ENCODE results near the gene NEK7.
"Not testable (repeated sequence)": the region's sequence is repeated elsewhere in the genome, so short reads cannot be mapped to it uniquely, and the experiment has no call there.

Gene NEK7

DNA sequence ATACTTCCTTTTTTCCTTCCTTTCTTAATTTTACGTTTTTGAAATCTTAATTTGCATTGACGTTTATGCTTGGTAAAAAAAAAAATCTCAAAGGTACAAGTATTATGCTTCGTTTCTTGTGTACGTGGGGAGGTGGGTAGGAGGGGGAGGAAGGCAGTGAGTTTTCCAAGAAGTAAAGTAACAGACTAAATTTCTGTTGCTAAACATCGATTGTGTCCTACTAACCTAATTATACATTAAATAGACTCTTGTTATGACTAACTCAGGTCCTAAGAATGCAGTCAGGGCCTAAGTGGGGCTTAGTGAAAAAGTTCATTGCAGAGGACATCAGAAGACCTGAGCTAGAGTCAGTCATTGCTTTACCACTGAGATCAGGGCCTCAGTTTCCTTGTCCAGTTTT, 17.5 kb downstream of the NEK7 start:
- no peak for DNase-seq

GRCh38 chr1:198175423-198176170, 18.8 kb downstream of the NEK7 start:
- DNase-seq: no peak

DNA sequence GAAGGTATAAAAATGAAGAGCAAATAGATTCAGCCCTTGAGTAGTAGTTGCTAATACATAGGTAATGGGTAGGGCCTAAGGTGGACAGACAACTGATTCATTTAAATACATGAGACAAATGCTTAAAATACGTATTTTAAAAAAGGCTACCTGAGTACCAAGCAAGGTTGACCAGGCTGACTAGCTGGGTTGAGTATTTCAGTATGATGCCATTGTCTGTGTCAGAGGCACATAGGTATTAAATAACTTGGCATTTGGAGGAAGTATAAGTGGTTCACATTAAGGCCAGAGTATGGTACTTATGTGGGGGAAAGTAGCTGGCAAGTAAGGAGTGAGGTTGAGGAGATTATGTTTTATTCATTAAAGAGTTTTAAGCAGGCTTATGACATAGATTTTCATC, 19.4 kb downstream of the NEK7 start:
- no peak for DNase-seq

DNA sequence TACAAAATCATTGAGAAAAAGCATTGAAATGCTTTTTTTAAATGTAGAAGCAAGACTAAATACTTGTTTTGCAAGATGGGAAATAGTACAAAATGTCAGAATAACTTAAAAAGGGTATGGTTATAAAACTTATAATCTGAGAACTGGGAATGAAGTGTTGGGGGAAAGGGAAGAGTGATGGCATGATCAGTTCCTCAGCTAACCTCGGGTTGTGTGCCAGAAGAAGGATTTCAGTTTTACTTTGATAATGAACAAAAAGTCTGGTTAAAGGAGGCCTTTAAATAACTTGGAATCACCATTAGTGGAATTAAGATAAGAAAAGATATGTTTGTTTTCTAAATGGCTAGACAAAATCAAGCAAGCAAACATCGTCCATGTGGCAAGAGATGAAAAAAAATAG, 20.7 kb downstream of the NEK7 start:
- DNase-seq: no peak

DNA sequence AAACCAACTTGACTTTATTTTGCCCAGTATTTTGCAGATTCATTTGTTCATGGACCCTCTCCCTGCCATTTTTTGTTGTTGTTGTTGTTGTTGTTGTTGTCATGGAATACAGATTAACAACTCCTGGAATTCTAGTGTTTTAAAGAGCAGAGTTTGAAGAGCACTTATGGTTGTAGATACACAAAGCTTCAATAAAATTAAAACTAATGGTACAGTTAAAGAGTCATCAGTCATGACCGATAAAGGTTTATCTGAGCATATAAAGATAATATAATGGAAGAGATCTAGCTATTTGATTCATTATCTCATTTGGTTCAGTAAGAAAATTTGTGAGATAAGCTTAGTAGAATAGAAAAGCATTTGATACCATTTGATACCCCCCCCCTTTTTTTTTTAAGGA, 21.8 kb downstream of the NEK7 start:
- no peak for DNase-seq

DNA sequence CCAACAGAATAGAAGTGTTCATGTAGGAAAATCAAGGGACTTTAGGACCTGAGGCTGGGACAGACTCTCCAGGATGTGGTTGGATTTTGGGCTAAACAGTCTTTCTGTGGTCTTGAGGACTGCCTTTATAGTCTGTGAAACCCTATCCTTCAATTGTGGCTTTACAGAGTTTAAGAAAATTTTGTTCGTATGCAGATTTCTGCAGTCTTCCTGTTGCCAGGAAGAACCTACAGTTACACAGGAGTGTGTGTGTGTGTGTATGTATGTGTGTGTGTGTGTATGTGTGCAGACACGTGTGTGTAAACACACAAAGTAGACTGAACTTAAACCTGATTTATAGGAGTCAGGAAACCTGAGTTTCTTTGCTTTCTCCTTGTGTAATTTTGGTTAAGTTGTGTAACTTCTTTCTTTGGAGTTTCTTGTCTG, 22.8 kb downstream of the NEK7 start:
- no peak for DNase-seq

DNA sequence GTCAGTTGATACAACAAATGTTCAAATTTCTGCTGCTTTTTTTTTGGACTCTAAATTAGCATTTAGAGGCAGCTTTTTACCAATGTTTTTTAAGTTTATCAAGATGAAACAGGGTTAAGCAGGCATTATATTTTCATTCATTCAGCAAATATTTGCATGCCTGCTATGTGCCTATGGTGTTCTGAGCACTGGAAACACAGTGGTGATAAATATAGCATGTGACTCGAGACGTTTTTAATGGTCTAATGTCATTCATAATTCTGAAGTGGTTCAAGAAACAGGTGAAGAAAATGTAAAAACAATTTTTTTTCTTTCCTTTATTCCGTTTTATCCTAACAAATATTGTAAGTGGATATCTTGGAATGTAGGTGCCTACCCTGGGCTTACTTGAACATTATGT, 26.8 kb downstream of the NEK7 start:
- DNase-seq: no peak

- DNase-seq: no peak
These were observed 27.7 kb downstream of the NEK7 start for GRCh38 chr1:198184516-198184915.

DNA sequence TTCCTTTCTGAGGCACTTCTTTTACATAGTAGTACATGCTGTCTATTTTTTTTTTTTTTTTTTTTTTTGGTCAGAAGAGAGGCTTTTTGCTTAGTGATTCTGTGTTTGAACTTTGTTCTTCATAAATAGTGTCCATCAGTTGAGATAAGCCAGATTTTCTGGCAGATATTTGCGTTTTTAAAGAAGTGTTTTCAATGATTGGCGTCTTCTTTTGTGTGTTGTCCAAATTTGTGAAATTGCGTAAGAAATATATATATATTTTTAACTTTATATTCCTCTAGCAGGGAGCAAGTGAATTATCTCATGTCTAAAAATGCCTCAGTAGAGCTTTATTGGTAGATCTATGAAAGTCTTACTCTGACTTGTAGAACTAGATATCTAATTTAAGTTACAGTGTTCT, 28.3 kb downstream of the NEK7 start:
- no peak for DNase-seq

GRCh38 chr1:198185759-198186158, 29.0 kb downstream of the NEK7 start:
- DNase-seq: no peak

DNA sequence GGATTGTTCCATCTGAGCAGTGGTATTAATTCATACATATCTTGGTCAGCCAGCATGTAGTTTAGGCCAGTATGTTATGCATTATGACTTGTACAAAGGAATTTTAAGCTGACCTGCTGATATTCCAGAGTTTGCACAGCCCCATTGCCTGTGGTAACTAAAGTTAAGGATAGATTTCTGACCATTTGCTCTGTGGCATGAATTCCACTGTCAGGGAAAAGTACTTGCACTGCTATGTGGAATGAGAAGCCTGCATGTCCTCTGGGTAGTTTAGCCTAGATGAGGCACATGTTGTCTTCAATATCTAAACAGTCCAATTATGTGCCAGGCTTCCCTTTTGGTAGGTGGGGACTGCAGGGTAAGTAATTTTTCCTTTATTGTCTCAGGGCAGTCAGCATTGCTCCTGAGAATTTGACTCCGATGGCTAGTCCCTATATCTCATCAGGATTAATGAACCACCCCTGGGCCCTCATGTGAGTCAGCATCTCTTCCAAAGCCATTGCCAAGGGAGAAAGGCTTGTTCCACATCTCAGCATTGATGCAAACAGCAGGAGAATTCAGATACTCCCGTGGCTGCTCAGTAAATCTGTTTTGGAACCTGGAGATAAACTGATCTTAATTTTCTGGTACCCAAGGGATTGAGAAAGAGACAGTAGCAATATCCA, 30.2 kb downstream of the NEK7 start:
- no peak for DNase-seq

DNA sequence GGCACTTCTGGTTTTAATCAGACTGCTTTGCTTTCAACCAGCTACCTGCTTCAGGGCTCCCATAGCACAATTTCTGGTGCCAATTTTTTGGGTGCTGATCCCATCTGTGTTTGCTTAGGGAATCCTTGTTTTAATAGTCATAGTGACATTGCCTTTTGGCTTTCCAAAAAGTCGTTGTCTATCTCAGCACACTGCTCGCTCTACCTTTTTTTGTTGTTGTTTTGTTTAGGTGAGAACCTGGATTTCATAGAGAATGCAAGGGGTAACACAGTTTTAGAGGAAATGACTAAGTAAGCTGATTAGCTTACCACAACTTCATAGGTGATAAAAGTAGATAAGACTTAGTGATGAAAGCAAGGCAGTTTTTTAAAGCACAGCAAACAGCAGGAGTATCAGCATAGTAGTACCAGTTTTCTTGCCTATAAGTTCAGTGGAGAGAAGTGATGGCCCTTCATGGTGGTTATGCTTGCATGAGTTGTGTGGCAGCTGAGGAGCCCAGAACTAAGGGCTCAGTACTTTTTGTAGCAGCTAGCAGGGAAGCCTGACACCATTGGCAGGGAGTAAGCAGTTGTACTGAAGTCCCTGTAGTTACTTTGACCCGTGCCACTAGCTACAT, 31.3 kb downstream of the NEK7 start:
- peak; percentile 22 for DNase-seq

DNA sequence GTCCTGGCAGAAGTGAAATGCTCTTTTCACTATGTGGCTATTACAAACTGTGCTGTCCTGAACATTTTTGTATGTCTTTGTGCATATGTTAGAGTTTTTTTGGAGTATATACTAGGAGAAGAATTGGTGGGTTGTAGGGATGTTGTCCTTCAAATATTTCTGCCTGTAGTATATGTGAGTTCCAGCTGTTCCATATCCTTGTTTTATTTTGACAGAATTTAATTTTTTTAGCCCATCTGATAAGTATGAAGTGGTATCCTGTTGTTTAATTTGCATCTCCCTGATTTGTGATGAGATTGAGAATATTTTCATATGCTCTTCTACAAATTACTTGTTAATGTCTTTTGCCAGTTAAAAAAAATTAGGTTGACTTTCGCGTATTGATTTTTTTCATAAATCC, 34.3 kb downstream of the NEK7 start:
- no peak for DNase-seq

- DNase-seq: not testable (repeated sequence)
These were observed 37.1 kb downstream of the NEK7 start for GRCh38 chr1:198193871-198194270.

GRCh38 chr1:198196630-198197029, 39.8 kb downstream of the NEK7 start:
- no peak for DNase-seq

DNA sequence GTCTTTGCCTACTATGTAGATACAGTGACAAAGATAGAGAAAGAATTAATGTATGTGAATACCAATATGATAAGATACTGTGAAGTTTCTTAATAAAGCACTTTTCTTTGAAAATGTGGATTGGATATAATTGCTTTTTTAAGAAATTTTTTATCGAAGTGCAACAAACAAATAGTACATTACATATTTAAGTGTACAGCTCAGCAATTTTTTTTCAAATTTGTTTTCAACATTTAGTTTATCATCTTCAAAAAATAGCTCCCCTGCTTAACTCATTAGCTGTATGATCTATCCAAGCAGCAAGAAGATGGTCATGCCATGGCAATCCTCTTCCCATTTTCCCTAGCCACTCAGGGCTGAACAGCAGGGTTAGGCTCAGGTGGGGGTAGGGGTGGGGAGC, 40.5 kb downstream of the NEK7 start:
- DNase-seq: no peak

DNA sequence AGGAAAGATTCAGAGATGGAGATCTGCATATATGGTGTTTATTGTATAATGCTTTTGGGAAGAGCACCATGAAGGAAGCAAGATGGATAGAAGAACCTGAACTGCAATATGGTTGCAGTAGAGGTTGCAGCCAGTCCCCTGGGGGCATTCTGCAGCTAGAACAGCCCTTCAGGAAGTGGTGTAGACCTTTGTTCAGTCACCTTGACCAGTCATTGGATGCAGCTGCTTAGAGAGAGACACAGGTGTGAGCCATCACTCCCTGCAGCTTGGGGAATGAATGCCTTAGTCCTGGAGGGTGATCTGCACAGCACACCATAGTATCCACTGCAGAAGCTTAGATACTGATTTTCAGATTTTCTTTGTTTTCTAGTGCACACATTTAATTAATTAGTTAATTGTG, 42.3 kb downstream of the NEK7 start:
- DNase-seq: no peak

DNA sequence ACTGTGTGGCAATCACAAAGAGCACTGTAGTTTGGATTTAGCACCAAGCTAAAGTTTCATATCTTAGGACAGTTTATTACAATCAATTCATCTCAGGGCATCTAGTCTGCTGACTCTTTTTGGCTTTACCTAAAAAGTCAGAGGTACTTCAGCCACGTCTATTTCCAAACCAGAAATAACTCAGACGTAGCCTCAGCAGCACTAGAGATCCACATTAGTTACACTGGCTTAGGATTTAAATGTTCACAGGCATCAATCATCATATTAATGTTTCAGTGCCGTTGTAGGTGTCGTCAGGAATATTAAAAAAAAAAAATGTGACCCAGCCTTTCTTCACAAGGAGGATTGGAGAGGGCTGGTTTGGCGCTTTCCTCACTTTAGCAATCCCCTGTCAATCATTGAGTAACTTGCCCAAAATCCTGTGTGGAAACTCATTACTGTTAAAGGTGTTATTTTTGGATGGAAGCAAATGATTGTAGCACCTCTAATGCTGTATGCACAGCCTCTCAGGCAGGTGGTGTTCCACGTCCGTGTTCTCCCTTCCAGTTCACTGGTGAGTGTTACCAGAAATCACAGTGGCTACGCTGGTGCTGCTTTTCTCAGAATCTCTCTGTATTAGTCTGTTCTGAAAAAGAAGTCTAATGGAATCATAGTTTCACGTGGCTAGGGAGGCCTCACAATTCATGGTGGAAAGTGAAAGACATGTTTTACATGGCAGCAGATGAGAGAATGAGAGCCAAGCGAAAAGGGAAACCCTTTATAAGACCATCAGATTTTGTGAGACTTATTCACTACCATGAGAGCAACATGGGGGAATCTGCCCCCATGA, 45.4 kb downstream of the NEK7 start:
- DNase-seq: no peak

DNA sequence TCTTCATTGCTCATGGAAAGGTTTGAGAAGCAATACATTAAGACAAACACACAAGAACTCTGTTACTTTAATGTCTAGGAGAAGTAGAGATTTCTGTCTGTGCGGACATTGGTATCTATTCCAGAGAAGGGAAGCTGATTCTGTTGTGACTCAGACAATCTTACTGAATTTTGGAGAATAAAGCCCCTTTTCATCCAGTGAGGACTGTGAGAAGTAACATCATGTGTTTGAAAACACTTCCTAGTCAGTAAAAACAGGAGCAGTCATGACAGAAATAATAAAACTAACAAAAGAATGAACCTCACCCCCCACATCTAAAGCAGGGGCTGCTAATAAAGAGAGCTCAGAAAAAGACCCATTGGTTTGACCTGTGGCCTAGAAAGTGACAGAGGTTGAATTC, 46.6 kb downstream of the NEK7 start:
- no peak for DNase-seq

DNA sequence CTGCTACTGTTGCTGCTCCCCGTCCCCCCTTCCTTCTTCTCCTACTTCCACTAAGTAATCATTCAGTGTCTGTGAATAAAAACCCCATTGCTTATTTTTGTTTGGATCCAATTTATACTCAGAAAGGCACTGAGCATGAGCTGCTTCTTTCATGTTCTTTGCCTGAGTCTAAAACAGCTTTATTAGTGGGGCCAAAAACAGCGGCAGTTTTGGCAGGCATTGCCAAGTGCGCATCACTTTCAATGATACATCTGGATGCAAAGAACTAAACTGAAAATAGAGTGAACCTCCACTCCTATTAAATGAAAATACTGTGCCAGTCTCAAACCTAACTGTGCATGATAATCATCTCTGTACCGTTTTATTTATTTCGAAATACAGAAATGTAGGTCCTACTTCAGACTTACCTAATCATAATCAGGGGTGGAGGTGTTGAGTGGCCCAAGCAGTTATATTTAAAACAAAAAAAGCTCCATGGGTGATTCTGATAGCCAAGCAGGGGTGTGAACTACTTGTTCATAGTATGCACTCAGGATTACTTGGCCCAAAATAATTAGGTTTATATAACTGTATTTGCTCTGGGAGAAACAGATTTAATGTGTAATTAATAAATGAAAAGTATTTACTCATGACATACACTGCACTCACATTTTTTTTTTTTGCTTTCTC, 48.4 kb downstream of the NEK7 start:
- DNase-seq: no peak

- no peak for DNase-seq
These were observed 49.5 kb downstream of the NEK7 start for GRCh38 chr1:198206292-198206691.

GRCh38 chr1:198211696-198212095, 54.9 kb downstream of the NEK7 start:
- DNase-seq: no peak

DNA sequence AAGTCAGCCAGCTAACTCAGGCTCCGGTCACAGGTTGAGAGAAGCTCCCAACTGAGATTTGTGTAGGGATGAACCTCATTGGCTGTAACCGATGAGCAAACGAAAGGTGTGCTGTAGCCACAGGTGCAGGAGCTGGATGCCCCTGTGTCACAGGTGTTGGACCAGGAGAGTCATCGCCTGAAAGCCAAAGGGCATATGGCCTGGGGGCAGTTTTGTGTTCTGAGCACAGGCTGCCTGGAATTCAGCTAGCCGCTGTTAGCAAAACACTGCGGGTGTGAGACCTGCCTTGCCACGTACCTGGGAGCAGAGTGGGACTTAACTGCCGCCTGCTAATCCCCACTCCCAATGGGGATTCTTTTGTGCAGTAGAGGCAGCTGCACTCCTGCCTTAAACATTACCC, 55.3 kb downstream of the NEK7 start:
- DNase-seq: no peak

All from activated CD4-positive, alpha-beta T cell treated with anti-CD3 and anti-CD28 coated beads, Interleukin-2, amount 50 U/mL, for 1 hour (primary cell).